Measurements from ENCODE around the gene TCP1.

DNA sequence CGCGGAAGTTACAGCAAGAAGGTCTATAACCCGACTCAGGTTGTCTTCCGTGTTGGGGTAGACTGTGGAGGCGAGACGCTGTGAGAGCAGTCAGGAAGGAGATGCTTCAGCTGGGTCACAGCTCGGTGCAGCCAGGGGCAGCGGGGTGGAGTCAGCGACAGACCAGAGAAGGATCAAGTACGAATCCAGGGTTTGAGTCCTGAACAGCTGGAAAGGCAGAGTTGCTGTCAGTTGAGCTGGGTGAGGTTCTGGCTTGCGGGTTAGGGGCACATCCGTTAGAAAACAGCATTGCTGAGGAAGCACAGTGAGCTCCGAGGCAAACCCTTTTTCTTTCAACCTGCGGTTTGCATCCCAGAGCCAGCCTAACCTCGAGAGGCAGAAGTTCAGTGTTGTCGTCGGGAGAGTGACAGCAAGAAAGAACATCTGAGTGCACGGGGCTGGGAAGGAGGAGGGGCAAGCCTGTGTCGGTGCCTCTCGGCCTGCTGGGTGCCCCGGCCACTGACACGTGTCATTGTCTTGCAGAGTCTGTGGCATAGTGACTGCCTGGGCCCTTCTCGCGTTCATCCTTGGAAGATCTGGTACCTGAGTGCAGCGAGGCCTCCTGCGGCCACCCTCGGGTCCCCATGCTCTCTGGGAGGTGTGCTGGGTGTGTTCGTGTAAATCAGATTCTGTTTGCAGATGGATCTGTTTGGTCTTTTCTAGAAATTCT, 30.7 kb upstream of the TCP1 start:
- TF ChIP-seq, protein P1, sequence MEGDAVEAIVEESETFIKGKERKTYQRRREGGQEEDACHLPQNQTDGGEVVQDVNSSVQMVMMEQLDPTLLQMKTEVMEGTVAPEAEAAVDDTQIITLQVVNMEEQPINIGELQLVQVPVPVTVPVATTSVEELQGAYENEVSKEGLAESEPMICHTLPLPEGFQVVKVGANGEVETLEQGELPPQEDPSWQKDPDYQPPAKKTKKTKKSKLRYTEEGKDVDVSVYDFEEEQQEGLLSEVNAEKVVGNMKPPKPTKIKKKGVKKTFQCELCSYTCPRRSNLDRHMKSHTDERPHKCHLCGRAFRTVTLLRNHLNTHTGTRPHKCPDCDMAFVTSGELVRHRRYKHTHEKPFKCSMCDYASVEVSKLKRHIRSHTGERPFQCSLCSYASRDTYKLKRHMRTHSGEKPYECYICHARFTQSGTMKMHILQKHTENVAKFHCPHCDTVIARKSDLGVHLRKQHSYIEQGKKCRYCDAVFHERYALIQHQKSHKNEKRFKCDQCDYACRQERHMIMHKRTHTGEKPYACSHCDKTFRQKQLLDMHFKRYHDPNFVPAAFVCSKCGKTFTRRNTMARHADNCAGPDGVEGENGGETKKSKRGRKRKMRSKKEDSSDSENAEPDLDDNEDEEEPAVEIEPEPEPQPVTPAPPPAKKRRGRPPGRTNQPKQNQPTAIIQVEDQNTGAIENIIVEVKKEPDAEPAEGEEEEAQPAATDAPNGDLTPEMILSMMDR (IDR thresholded peaks at IDR 0.05; ENCODE audit: insufficient read depth, low read length, poor library complexity, severe bottlenecking): no peak
- no peak for TF ChIP-seq EZH2phosphoT487 (conservative IDR thresholded peaks at IDR 0.05; ENCODE audit: low read length)

Measured in SU-DHL-6 (cell line).